ENCODE measurements around the gene PDIA4. TPM values are rescaled to one million over a fixed set of nuclear protein-coding genes. Genes with fewer than 3 reads are reported as not detected.

The PDIA4 gene
- total and polyA plus RNA-seq, 2 donors (not counting 1 experiment from before 2014, with no cell fraction given), result 210 to 266 TPM

GRCh38 chr7:149048805-149049204 lies 20.5 kb upstream of the PDIA4 start:
- Histone ChIP-seq H2AFZ (ENCODE audit: low read length) (no peak overlapping the region), H3K4me2 (ENCODE audit: extremely low read depth, insufficient read depth, low read length) (no peak overlapping the region), H4K20me1 (ENCODE audit: control insufficient read depth, extremely low read depth, insufficient read depth, low read length) (no peaks in the 10 kb centered on the region), H3K4me1 (ENCODE audit: control insufficient read depth, extremely low read depth, insufficient read depth, low read length) (no peaks in the 10 kb centered on the region), H3K27ac (ENCODE audit: insufficient read depth, low read length) (no peak overlapping the region), H3K79me2 (ENCODE audit: control insufficient read depth, insufficient read depth, low read length) (no peaks in the 10 kb centered on the region), H3K9ac (ENCODE audit: insufficient read depth, low read length) (no peak overlapping the region), H3K36me3 (ENCODE audit: control insufficient read depth, insufficient read depth, low read length) (no peaks in the 10 kb centered on the region), H3K4me3 (replicated peaks in 1 of 4; ENCODE audit: control extremely low read depth in 1 of 4, insufficient read depth in 1 of 4, low read depth in 3 of 4, low read length in 4 of 4) (no peak overlapping the region), H3K9me3 (ENCODE audit: control insufficient read depth, insufficient read depth, low read depth, low read length) (no peaks in the 10 kb centered on the region), H3K27me3 (ENCODE audit: control insufficient read depth, insufficient read depth, low read length) (no peaks in the 10 kb centered on the region)
- no peak for DNase-seq (ENCODE audit: low read depth in 2 of 2)
- TF ChIP-seq CTCF (conservative IDR thresholded peaks at IDR 0.05 in 1 of 2, IDR thresholded peaks at IDR 0.05 in 1 of 2; ENCODE audit: low read depth in 1 of 2, low read length in 2 of 2), result no peak
- no peak for TF ChIP-seq EZH2 (IDR thresholded peaks at IDR 0.05; ENCODE audit: low read length, missing control alignments)

GRCh38 chr7:149046416-149046815 lies 18.1 kb upstream of the PDIA4 start:
- H3K4me1 ChIP-seq (ENCODE audit: control insufficient read depth, extremely low read depth, insufficient read depth, low read length), result no peaks in the 10 kb centered on the region
- TF ChIP-seq CTCF (conservative IDR thresholded peaks at IDR 0.05 in 1 of 2, IDR thresholded peaks at IDR 0.05 in 1 of 2; ENCODE audit: low read depth in 1 of 2, low read length in 2 of 2) (no peak), EZH2 (IDR thresholded peaks at IDR 0.05; ENCODE audit: low read length, missing control alignments) (no peak)
- DNase-seq (ENCODE audit: low read depth in 2 of 2), result no peak
- H3K79me2 ChIP-seq (ENCODE audit: control insufficient read depth, insufficient read depth, low read length), result no peaks in the 10 kb centered on the region
- H3K9ac ChIP-seq (ENCODE audit: insufficient read depth, low read length), result no peak overlapping the region
- H2AFZ ChIP-seq (ENCODE audit: low read length), result no peak overlapping the region
- H3K4me3 ChIP-seq (replicated peaks in 1 of 4; ENCODE audit: control extremely low read depth in 1 of 4, insufficient read depth in 1 of 4, low read depth in 3 of 4, low read length in 4 of 4), result no peak overlapping the region
- H3K9me3 ChIP-seq (ENCODE audit: control insufficient read depth, insufficient read depth, low read depth, low read length), result no peaks in the 10 kb centered on the region
- H3K36me3 ChIP-seq (ENCODE audit: control insufficient read depth, insufficient read depth, low read length), result no peaks in the 10 kb centered on the region
- H3K4me2 ChIP-seq (ENCODE audit: extremely low read depth, insufficient read depth, low read length), result no peak overlapping the region
- no peaks in the 10 kb centered on the region for H3K27me3 ChIP-seq (ENCODE audit: control insufficient read depth, insufficient read depth, low read length)
- no peak overlapping the region for H3K27ac ChIP-seq (ENCODE audit: insufficient read depth, low read length)
- no peaks in the 10 kb centered on the region for H4K20me1 ChIP-seq (ENCODE audit: control insufficient read depth, extremely low read depth, insufficient read depth, low read length)

GRCh38 chr7:149043936-149044335 lies 15.6 kb upstream of the PDIA4 start:
- Histone ChIP-seq H3K9me3 (ENCODE audit: control insufficient read depth, insufficient read depth, low read depth, low read length) (no peaks in the 10 kb centered on the region), H3K4me3 (replicated peaks in 1 of 4; ENCODE audit: control extremely low read depth in 1 of 4, insufficient read depth in 1 of 4, low read depth in 3 of 4, low read length in 4 of 4) (no peak overlapping the region), H3K4me2 (ENCODE audit: extremely low read depth, insufficient read depth, low read length) (no peak overlapping the region), H3K9ac (ENCODE audit: insufficient read depth, low read length) (no peak overlapping the region), H3K4me1 (ENCODE audit: control insufficient read depth, extremely low read depth, insufficient read depth, low read length) (no peaks in the 10 kb centered on the region), H2AFZ (ENCODE audit: low read length) (no peak overlapping the region), H3K27me3 (ENCODE audit: control insufficient read depth, insufficient read depth, low read length) (no peaks in the 10 kb centered on the region), H4K20me1 (ENCODE audit: control insufficient read depth, extremely low read depth, insufficient read depth, low read length) (no peaks in the 10 kb centered on the region), H3K36me3 (ENCODE audit: control insufficient read depth, insufficient read depth, low read length) (no peaks in the 10 kb centered on the region), H3K27ac (ENCODE audit: insufficient read depth, low read length) (no peak overlapping the region), H3K79me2 (ENCODE audit: control insufficient read depth, insufficient read depth, low read length) (no peaks in the 10 kb centered on the region)
- DNase-seq (ENCODE audit: low read depth in 2 of 2), result no peak
- TF ChIP-seq EZH2 (IDR thresholded peaks at IDR 0.05; ENCODE audit: low read length, missing control alignments) (no peak), CTCF (conservative IDR thresholded peaks at IDR 0.05 in 1 of 2, IDR thresholded peaks at IDR 0.05 in 1 of 2; ENCODE audit: low read depth in 1 of 2, low read length in 2 of 2) (no peak)

All from fibroblast of lung (primary cell).